DND-41 (cell line): Measurements from ENCODE around the gene CENPP.

Source experiments
- ATAC-seq: fragments of 200-7000 bp; cut with Tn5 transposase; 3 replicates; pipeline ENCODE4 v1.9.1; 2021; ENCODE audit warnings: low read depth; ENCODE audit not compliant: insufficient read depth
- DNase-seq: peaks from one replicate; pipeline ENCODE4 v3.0.0-alpha.2; 2020
- H2AFZ ChIP-seq: 2 replicates; pipeline ENCODE4 v1.6.0; 2012; ENCODE audit warnings: low read depth, low read length
- H3K27ac ChIP-seq: 2 replicates; pipeline ENCODE4 v1.5.1; 2012; ENCODE audit warnings: low read length, inconsistent platforms
- H3K27me3 ChIP-seq: fragments of 200-600 bp; sonication (generic); 2 replicates; pipeline ENCODE4 v1.6.0; 2012; ENCODE audit warnings: low read length, mild to moderate bottlenecking, inconsistent platforms; ENCODE audit not compliant: insufficient read depth, poor library complexity
- H3K36me3 ChIP-seq: 2 replicates; pipeline ENCODE4 v1.5.1; 2012; ENCODE audit warnings: low read length, inconsistent platforms; ENCODE audit not compliant: insufficient read depth
- H3K4me1 ChIP-seq: 2 replicates; pipeline ENCODE4 v1.5.1; 2012; ENCODE audit warnings: mild to moderate bottlenecking, low read length; ENCODE audit not compliant: insufficient read depth
- H3K4me2 ChIP-seq: 2 replicates; pipeline ENCODE4 v1.6.0; 2012; ENCODE audit warnings: mild to moderate bottlenecking, moderate library complexity, low read length, inconsistent platforms; ENCODE audit not compliant: insufficient read depth
- H3K4me3 ChIP-seq, 2 experiments: fragments of 200-600 bp in 1 of 2; shearing (Covaris generic) in 1 of 2; 2 replicates each; pipeline ENCODE4 v1.5.1; 2012 to 2016; ENCODE audit warnings: inconsistent platforms in 2 of 2, low read length in 2 of 2, mild to moderate bottlenecking in 2 of 2, low read depth in 1 of 2, moderate library complexity in 1 of 2
- H3K79me2 ChIP-seq: 2 replicates; pipeline ENCODE4 v1.6.0; 2012; ENCODE audit warnings: low read length, inconsistent platforms; ENCODE audit not compliant: insufficient read depth
- H3K9ac ChIP-seq: 2 replicates; pipeline ENCODE4 v1.6.0; 2012; ENCODE audit warnings: low read depth, mild to moderate bottlenecking, inconsistent platforms, low read length, moderate library complexity
- H3K9me3 ChIP-seq: 2 replicates; pipeline ENCODE4 v1.5.1; 2012; ENCODE audit warnings: low read length, moderate library complexity, mild to moderate bottlenecking, inconsistent platforms; ENCODE audit not compliant: insufficient read depth, severe bottlenecking
- H4K20me1 ChIP-seq: 2 replicates; pipeline ENCODE4 v1.6.0; 2012; ENCODE audit warnings: low read length; ENCODE audit not compliant: insufficient read depth
- EZH2 ChIP-seq: IDR thresholded peaks from 3 replicates; pipeline ENCODE4 v1.6.1; 2012; ENCODE audit warnings: borderline replicate concordance, low read depth, mild to moderate bottlenecking, moderate library complexity, low read length, inconsistent platforms; ENCODE audit not compliant: severe bottlenecking
- TF ChIP-seq, protein P1 (sequence below): IDR thresholded peaks from 2 replicates; pipeline ENCODE4 v1.5.1; 2012; ENCODE audit warnings: borderline replicate concordance, low read length, moderate library complexity, mild to moderate bottlenecking; ENCODE audit not compliant: poor library complexity, severe bottlenecking; ENCODE audit errors: extremely low read depth

CENPP gene

DNA sequence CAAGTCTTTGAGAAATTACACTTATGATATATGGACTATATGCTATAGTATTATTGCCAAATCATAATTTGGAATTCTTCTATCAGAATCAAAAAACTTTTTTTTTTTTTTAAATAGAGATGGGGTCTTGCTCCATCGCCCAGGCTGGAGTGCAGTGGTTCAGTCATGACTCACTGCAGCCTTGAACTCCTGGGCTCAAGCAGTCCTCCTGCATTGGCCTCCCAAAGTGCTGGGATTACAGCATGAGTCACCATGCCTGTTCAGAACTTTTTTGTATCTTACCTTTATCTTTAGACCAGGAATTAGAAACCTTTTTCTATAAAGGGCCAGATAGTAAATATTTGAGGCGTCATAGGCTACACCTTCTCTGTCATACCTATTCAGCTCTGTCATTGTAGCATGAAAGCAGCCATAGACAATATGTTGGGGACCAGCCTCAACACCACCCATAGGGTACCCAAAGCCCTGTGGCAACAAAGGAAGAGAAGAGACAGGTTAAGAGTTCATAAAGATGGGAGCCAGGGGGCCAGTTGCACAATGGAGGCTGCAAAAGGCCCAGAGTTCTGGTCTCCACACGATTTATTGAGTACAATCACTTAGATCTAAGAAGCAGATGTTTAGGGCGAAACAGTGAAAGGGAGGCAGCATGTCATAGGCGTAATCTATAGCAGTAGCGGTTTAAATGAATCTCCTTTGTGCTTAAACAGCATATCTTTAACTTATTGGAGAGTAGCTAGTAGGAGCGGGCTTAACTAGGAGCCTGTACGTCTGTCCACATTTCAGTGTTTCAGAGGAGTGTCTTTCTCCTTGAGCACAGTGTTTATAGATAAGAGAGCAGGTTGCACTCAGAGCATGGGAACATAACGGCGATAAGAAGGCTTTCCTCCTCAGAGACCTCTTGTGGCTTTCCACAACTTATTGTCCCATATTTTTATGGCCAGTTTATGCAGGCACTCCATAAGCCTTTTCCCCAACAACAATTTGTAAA lies 197.5 kb downstream of the CENPP start:
- no peak for ATAC-seq
- H4K20me1 ChIP-seq = no peaks in the 10 kb centered on the region
- H3K9me3 ChIP-seq = no peaks in the 10 kb centered on the region
- no peaks in the 10 kb centered on the region for H3K27me3 ChIP-seq
- H3K27ac ChIP-seq = no peak overlapping the region
- no peak overlapping the region for H3K4me3 ChIP-seq
- no peak for DNase-seq
- TF ChIP-seq EZH2 = no peak
- TF ChIP-seq, protein P1, sequence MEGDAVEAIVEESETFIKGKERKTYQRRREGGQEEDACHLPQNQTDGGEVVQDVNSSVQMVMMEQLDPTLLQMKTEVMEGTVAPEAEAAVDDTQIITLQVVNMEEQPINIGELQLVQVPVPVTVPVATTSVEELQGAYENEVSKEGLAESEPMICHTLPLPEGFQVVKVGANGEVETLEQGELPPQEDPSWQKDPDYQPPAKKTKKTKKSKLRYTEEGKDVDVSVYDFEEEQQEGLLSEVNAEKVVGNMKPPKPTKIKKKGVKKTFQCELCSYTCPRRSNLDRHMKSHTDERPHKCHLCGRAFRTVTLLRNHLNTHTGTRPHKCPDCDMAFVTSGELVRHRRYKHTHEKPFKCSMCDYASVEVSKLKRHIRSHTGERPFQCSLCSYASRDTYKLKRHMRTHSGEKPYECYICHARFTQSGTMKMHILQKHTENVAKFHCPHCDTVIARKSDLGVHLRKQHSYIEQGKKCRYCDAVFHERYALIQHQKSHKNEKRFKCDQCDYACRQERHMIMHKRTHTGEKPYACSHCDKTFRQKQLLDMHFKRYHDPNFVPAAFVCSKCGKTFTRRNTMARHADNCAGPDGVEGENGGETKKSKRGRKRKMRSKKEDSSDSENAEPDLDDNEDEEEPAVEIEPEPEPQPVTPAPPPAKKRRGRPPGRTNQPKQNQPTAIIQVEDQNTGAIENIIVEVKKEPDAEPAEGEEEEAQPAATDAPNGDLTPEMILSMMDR = no peak
- no peaks in the 10 kb centered on the region for H3K79me2 ChIP-seq
- no peak overlapping the region for H3K4me2 ChIP-seq
- no peaks in the 10 kb centered on the region for H3K36me3 ChIP-seq
- no peak overlapping the region for H3K9ac ChIP-seq
- H3K4me1 ChIP-seq = no peaks in the 10 kb centered on the region
- H2AFZ ChIP-seq = no peak overlapping the region

DNA sequence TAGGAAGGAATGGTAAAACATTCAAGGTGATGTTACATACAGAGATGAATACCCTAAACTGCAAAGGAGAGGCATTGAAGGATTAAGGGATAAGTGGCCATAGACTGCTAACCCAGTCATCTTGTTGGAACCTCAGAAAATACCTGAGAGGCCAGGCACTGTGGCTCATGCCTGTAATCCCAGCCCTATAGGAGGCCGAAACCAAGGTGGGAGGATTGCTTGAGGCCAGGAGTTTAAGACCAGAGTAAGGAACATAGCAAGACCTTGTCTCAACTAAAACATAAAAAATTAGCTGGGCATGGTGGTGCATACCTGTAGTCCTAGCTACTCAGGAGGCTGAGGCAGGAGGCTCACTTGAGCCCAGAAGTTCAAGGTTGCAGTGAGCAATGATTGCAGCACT lies 199.1 kb downstream of the CENPP start:
- H3K9me3 ChIP-seq = no peaks in the 10 kb centered on the region
- DNase-seq = no peak
- no peaks in the 10 kb centered on the region for H3K79me2 ChIP-seq
- H3K27ac ChIP-seq = no peak overlapping the region
- H3K36me3 ChIP-seq = no peaks in the 10 kb centered on the region
- no peak for ATAC-seq
- H3K4me1 ChIP-seq = no peaks in the 10 kb centered on the region
- no peaks in the 10 kb centered on the region for H4K20me1 ChIP-seq
- H3K4me3 ChIP-seq = no peak overlapping the region
- TF ChIP-seq, protein P1 = no peak
- TF ChIP-seq EZH2 = no peak
- H2AFZ ChIP-seq = no peak overlapping the region
- no peaks in the 10 kb centered on the region for H3K27me3 ChIP-seq
- no peak overlapping the region for H3K9ac ChIP-seq
- H3K4me2 ChIP-seq = no peak overlapping the region

GRCh38 chr9:92525306-92525705 lies 199.6 kb downstream of the CENPP start:
- no peak for DNase-seq
- Histone ChIP-seq H3K9me3 (no peaks in the 10 kb centered on the region), H3K79me2 (no peaks in the 10 kb centered on the region), H3K27me3 (no peaks in the 10 kb centered on the region), H3K4me1 (no peaks in the 10 kb centered on the region), H4K20me1 (no peaks in the 10 kb centered on the region), H3K27ac (no peak overlapping the region), H2AFZ (no peak overlapping the region), H3K9ac (no peak overlapping the region), H3K4me3 (no peak overlapping the region), H3K4me2 (no peak overlapping the region), H3K36me3 (no peaks in the 10 kb centered on the region)
- no peak for TF ChIP-seq EZH2
- TF ChIP-seq, protein P1 = no peak
- ATAC-seq = no peak
